Hepatocyte (in vitro differentiated cells): Measurements from ENCODE around the gene CCDC183.

Source experiments
- CTCF ChIP-seq: fragments of 200-600 bp; sonication (generic); IDR thresholded peaks from 2 replicates; pipeline ENCODE4 v1.5.1; 2016; ENCODE audit warnings: antibody characterized with exemption, mild to moderate bottlenecking; ENCODE audit not compliant: poor library complexity
- EZH2 ChIP-seq: fragments of 200-600 bp; sonication (generic); IDR thresholded peaks from 2 replicates; pipeline ENCODE4 v1.6.1; 2016; ENCODE audit warnings: antibody characterized with exemption, mild to moderate bottlenecking, borderline replicate concordance

GRCh38 chr9:136786451-136786850 lies 9.7 kb upstream of the CCDC183 start:
- TF ChIP-seq EZH2, result no peak
- TF ChIP-seq CTCF, result no peak
